Islet precursor cell (in vitro differentiated cells): Measurements from ENCODE around the gene TSSK3.
A peak's percentile ranks its signal among the peaks of the same experiment; 100 is the strongest.

ENCODE experiments used
- DNase-seq: peaks from one replicate; pipeline ENCODE4 v3.0.0-alpha.2; 2018

TSSK3 gene

GRCh38 chr1:32362474-32363313 lies at the start of gene TSSK3, which contains the start of gene FAM229A:
TSS of gene TSSK3 (plus strand) at chr1:32362539. CDS start at chr1:32362702, 163 bp downstream.
TSS of gene FAM229A (minus strand) at chr1:32362485. CDS start at chr1:32362091, 394 bp downstream.
- DNase-seq = no peak

GRCh38 chr1:32316903-32317277 lies 45.4 kb upstream of the TSSK3 start:
- DNase-seq = no peak

GRCh38 chr1:32318127-32318869 lies 44.0 kb upstream of the TSSK3 start:
- DNase-seq = no peak

- DNase-seq = no peak
These were observed 40.5 kb upstream of the TSSK3 start for GRCh38 chr1:32321712-32322291.

- DNase-seq = no peak
These were observed 35.1 kb upstream of the TSSK3 start for GRCh38 chr1:32327204-32327603.

DNA sequence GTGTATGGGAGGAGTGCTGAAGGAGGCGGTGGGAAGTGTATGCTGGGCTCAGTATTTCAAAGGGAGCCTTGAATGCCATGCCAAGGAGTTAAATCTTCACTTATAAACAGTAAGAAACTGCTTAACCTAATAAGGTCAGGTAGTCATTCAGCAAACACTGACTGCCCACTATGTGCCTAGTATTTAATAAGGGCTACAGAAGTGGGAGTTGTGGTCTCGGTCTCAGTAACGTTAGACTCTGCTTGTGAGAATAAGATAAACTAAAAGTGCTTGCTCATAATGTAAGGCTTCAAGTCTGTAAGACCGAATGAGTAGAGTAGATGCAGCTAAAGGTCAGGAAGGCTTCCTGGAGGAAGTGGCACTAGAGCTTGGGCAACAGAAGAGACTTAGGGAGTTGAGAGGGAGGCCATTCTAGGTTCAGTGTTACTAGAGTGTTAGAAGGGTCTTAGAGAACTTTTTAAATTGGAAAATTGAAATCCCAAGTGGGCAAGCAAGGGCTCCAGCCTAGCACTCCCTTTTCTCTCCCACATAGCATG lies 32.3 kb upstream of the TSSK3 start:
- no peak for DNase-seq

GRCh38 chr1:32330558-32331151 lies 31.7 kb upstream of the TSSK3 start:
- DNase-seq = no peak

GRCh38 chr1:32331549-32331948 lies 30.8 kb upstream of the TSSK3 start:
- no peak for DNase-seq

DNA sequence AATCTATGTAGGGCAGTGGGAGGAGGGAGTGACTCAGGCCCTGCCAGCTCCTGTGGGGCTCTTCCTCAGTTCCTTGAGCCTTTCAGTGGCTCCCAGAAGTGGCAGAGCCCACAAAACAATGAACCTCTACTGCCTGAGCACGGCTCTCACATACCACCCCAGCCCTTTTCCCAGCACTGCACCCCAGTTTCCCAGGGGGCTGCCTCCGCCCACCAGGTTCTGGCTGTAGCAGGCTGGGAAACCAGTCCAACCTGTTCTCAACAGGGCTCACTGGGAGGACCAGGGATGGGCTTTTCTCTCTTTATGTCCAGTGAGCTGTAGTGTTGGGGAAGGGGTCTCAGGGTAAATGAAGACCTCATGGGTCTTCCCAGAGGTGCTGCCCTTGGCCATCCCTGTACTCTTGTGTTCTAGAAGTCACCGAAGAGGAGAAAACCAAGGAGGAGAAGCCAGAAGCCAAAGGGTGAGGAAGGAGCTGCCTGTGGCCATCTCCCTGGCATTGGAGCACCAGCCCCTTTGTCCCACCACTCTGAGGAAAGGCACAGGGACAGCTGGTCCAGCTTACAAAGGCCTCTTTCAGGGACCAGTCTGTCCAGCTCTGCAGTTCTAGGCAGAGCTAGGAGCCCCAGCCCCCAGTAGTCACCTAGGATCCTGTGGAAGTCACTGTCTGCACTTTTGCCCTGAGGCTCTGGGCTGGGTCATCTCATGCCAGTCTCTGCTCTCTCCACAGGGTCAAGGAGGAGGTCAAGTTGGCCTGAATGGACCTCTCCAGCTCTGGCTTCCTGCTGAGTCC lies 29.9 kb upstream of the TSSK3 start:
- peak; percentile 90 for DNase-seq

- no peak for DNase-seq
These were observed 28.9 kb upstream of the TSSK3 start for GRCh38 chr1:32333251-32333963.

DNA sequence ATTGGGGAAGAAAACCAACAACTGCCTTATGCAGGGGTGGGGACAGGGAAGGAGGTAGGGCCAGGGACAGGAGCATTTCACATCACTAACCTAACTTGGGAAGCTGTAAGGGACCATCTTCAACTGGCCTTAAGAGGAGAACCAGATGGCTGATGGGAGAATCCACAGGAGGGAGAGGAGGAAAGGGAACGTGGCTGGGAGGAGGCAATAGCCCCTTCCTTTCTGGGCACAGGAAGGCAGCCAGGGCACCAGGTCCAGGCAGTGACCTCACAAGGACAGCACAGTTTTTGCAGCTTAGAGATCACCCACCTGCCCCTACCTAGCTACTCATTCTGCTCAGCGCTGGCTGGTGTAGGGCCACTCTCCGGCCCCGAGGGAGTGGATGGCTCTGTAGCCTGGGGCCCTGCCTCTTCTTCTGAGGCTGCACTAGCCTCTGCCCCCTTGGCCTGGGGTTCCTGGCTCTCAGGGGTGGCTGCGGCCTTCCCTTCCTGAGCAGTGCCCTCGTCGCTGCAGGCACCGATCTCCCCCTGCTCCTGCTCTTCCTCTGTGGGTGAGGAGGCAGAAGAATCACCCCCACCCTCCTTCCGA lies 28.0 kb upstream of the TSSK3 start:
- no peak for DNase-seq

GRCh38 chr1:32334864-32335534 lies 27.3 kb upstream of the TSSK3 start:
- no peak for DNase-seq

DNA sequence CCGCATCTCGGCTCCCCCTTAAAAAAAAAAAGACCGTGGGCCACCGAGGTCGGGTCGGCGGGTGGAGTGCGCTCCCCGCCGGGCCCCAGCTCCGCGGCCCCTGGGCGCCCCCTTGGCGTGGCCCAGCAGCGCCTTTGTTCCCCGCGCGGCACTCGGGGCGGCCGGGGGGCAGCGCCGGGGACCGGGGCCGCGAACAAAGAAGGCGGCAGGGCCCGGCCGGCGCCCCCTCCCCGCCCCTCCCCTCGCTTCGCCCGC lies 26.9 kb upstream of the TSSK3 start:
- no peak for DNase-seq

- DNase-seq = peak; percentile 95
These were observed 26.3 kb upstream of the TSSK3 start, which contains the start of gene MARCKSL1 for GRCh38 chr1:32335790-32336590. TSS of gene MARCKSL1 (minus strand) at chr1:32336233. CDS start at chr1:32336033, 200 bp downstream.

GRCh38 chr1:32336591-32336932 lies 25.8 kb upstream of the TSSK3 start:
- DNase-seq = no peak

- peak; percentile 77 for DNase-seq
These were observed 25.2 kb upstream of the TSSK3 start for GRCh38 chr1:32336963-32337675.

- peak; percentile 94 for DNase-seq
These were observed 24.3 kb upstream of the TSSK3 start for GRCh38 chr1:32337855-32338636.

DNA sequence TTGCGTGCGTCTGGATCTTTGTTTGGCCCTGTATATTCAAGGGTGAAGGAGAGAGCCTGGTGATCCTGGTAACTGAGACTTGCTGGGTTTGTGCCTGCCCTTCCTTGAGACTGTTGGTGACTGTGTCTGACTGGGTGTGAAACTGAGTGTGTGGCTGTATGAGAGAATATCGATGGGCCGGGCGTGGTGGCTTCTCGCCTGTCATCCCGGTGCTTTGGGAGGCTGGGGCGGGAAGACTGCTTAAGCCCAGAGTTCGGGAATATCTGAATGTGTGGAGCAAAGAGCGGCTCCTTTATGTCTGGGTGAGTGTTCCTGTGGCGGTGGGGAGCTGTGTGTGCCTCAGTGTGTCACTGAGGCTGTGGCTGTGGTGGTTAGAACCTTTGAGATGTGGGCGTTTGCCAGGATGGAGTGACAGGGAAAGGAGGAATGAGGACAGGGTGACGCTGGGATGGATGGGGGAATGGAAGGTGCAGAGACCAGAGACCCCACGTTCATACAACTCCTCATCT lies 23.6 kb upstream of the TSSK3 start:
- no peak for DNase-seq
